ENCODE measurements around the gene NOS3.

- TF ChIP-seq ATAD3A (CRISPR knock-in tag; IDR thresholded peaks at IDR 0.05) (no peak), KLF13 (CRISPR knock-in tag; IDR thresholded peaks at IDR 0.05) (no peak), RBM22 (optimal IDR thresholded peaks at IDR 0.05; ENCODE audit: low read length) (no peak), ZNF138 (CRISPR knock-in tag; IDR thresholded peaks at IDR 0.05; ENCODE audit: low read depth) (no peak), POLR2A (IDR thresholded peaks at IDR 0.05; ENCODE audit: insufficient read depth in 1 of 2, low read depth in 2 of 2, low read length in 2 of 2) (no peak), RBM39 (IDR thresholded peaks at IDR 0.05; ENCODE audit: low read depth, low read length, poor library complexity, severe bottlenecking) (no peak), HNF4A (CRISPR knock-in tag; IDR thresholded peaks at IDR 0.05) (no peak), HDAC2 (CRISPR knock-in tag; IDR thresholded peaks at IDR 0.05) (no peak), ATF7 (IDR thresholded peaks at IDR 0.05) (no peak), ATF7 (CRISPR knock-in tag; IDR thresholded peaks at IDR 0.05) (no peak), ZNF232 (CRISPR knock-in tag; IDR thresholded peaks at IDR 0.05; ENCODE audit: borderline replicate concordance) (no peak), ZNF652 (CRISPR knock-in tag; IDR thresholded peaks at IDR 0.05; ENCODE audit: borderline replicate concordance, low read depth) (no peak)
- TF ChIP-seq, protein P1, sequence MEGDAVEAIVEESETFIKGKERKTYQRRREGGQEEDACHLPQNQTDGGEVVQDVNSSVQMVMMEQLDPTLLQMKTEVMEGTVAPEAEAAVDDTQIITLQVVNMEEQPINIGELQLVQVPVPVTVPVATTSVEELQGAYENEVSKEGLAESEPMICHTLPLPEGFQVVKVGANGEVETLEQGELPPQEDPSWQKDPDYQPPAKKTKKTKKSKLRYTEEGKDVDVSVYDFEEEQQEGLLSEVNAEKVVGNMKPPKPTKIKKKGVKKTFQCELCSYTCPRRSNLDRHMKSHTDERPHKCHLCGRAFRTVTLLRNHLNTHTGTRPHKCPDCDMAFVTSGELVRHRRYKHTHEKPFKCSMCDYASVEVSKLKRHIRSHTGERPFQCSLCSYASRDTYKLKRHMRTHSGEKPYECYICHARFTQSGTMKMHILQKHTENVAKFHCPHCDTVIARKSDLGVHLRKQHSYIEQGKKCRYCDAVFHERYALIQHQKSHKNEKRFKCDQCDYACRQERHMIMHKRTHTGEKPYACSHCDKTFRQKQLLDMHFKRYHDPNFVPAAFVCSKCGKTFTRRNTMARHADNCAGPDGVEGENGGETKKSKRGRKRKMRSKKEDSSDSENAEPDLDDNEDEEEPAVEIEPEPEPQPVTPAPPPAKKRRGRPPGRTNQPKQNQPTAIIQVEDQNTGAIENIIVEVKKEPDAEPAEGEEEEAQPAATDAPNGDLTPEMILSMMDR (CRISPR knock-in tag; IDR thresholded peaks at IDR 0.05), result no peak
Observed at GRCh38 chr7:150950496-150951180, 40.2 kb upstream of the NOS3 start.
